ENCODE data around the gene DYNC1LI2.

DNA sequence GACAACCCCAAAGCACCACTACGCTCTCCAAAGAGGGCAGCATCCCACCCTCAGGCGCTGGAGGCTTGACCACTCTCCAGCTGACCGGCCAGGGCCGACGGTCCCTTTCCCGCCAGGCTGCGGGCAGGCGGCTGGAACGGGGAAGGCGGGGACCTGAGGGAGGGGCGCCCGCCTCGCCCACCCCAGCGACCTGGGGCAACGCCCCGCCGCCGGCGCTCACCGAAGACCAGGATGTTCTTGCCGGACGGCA lies 431 bp downstream of the DYNC1LI2 start:
- TF ChIP-seq, protein P1, sequence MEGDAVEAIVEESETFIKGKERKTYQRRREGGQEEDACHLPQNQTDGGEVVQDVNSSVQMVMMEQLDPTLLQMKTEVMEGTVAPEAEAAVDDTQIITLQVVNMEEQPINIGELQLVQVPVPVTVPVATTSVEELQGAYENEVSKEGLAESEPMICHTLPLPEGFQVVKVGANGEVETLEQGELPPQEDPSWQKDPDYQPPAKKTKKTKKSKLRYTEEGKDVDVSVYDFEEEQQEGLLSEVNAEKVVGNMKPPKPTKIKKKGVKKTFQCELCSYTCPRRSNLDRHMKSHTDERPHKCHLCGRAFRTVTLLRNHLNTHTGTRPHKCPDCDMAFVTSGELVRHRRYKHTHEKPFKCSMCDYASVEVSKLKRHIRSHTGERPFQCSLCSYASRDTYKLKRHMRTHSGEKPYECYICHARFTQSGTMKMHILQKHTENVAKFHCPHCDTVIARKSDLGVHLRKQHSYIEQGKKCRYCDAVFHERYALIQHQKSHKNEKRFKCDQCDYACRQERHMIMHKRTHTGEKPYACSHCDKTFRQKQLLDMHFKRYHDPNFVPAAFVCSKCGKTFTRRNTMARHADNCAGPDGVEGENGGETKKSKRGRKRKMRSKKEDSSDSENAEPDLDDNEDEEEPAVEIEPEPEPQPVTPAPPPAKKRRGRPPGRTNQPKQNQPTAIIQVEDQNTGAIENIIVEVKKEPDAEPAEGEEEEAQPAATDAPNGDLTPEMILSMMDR (IDR thresholded peaks at IDR 0.05): no peak
- TF ChIP-seq EZH2 (IDR thresholded peaks at IDR 0.05; ENCODE audit: borderline replicate concordance, insufficient read depth, low read depth, low read length, poor library complexity, severe bottlenecking): no peak
